Spleen (tissue), 7 donors: ENCODE results near the gene CCDC13.

Source experiments
- POLR2AphosphoS5 ChIP-seq, 3 donors: sonication (generic); formaldehyde crosslinking; IDR thresholded peaks; one replicate each; pipeline ENCODE4 v1.5.1; 2017; ENCODE audit warnings: antibody characterized with exemption in 3 of 3
- TF ChIP-seq, protein P1 (sequence below), 11 experiments: fragments of 200-600 bp in 7 of 11; fragments of 450-650 bp in 4 of 11; sonication (generic) in 4 of 11; IDR thresholded peaks in 8 of 11; conservative IDR thresholded peaks in 3 of 11; 1 replicate in 7 of 11; 2 replicates in 4 of 11; pipeline versions ENCODE4 v1.4.0 to v1.8.0; 2016 to 2021; ENCODE audit warnings: antibody characterized with exemption in 11 of 11, inconsistent platforms in 4 of 11, mild to moderate bottlenecking in 1 of 11
- donor health status: DM: no; HTN: no; CAD: no; lungs with moderate emphysema.
- donor health status: DM: no; HTN: no; CAD: no.
- donor health status: DM: no; HTN: no; CAD: no.

DNA sequence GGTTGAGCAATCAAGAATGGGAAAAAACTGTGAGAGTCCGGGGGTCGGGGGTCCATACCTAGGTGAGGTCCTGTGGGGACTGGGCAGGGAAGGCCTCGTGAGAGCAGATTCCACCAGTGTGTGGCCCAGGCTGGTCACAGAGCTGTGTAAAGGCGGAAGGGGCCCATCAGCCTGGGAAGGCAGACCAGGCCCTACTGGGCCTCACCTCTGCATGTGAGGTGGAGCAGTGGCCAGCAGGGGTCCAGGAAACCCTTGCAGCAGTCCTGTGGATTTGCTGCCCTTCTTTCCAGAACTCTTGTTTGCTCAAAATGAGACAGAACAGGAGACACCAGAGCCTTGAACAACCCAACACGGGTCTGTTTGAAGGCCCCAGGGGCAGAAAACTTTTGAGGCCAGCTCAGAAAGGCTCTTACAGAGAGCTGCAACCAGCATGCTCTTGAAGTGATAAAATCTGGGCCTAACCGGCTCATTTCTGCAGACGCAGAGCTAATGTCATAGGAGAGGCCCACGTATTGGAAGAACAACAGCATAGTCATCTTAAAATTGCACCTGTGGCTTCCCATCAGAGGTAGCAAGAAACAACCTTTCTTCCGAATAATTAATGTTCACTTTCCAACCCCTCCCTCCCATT lies 40.1 kb downstream of the CCDC13 start:
- TF ChIP-seq, protein P1, sequence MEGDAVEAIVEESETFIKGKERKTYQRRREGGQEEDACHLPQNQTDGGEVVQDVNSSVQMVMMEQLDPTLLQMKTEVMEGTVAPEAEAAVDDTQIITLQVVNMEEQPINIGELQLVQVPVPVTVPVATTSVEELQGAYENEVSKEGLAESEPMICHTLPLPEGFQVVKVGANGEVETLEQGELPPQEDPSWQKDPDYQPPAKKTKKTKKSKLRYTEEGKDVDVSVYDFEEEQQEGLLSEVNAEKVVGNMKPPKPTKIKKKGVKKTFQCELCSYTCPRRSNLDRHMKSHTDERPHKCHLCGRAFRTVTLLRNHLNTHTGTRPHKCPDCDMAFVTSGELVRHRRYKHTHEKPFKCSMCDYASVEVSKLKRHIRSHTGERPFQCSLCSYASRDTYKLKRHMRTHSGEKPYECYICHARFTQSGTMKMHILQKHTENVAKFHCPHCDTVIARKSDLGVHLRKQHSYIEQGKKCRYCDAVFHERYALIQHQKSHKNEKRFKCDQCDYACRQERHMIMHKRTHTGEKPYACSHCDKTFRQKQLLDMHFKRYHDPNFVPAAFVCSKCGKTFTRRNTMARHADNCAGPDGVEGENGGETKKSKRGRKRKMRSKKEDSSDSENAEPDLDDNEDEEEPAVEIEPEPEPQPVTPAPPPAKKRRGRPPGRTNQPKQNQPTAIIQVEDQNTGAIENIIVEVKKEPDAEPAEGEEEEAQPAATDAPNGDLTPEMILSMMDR (IDR thresholded peaks at IDR 0.05 in 8 of 11, conservative IDR thresholded peaks at IDR 0.05 in 3 of 11): no peak
- no peak for TF ChIP-seq POLR2AphosphoS5 (IDR thresholded peaks at IDR 0.05)
